NCI-H2107 (cell line): ENCODE data around the gene TWIST1.

Experiments used
- DNase-seq: peaks from one replicate; lab custom pipeline; 2025; lab: John Stamatoyannopoulos, UW

TWIST1 gene

DNA sequence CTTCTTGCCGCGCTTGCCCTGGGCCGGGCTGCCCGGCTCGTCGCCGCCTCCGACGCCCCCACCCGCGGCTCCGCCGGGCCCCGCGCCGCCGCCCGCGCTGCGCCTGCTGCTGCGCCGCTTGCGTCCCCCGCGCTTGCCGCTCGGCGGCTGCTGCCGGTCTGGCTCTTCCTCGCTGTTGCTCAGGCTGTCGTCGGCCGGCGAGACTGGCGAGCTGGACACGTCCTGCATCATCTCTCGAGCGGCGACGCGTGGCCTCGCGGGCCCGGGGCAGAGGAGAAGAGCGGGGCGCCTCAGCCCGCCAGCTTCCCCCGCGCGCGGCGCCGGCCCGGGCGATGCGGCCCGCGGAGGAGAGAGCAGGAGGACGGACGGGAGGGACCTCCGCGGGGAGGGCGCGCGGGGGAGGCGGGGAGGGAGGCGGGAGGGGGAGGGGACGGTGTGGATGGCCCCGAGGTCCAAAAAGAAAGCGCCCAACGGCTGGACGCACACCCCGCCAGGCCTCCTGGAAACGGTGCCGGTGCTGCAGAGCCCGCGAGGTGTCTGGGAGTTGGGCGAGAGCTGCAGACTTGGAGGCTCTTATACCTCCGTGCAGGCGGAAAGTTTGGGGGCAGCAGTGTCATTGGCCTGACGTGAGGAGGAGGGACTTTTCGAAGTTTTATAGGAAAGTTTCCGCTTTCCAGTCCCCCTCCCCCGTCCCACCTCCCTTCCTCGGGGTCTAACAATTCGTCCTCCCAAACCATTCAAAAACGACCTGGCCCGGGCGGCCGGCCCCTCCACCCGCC lies at the start of gene TWIST1:
Gene TWIST1, minus strand, starts transcription at position 546 of the 779 bp plus-strand sequence. Its CDS starts 315 bp downstream, at position 231.
- DNase-seq: no peak

- DNase-seq: no peak
Measured at GRCh38 chr7:19161671-19162070, 44.2 kb upstream of the TWIST1 start.

GRCh38 chr7:19146699-19147098 lies 29.3 kb upstream of the TWIST1 start:
- DNase-seq: no peak

GRCh38 chr7:19145434-19146115 lies 28.1 kb upstream of the TWIST1 start:
- no peak for DNase-seq

DNA sequence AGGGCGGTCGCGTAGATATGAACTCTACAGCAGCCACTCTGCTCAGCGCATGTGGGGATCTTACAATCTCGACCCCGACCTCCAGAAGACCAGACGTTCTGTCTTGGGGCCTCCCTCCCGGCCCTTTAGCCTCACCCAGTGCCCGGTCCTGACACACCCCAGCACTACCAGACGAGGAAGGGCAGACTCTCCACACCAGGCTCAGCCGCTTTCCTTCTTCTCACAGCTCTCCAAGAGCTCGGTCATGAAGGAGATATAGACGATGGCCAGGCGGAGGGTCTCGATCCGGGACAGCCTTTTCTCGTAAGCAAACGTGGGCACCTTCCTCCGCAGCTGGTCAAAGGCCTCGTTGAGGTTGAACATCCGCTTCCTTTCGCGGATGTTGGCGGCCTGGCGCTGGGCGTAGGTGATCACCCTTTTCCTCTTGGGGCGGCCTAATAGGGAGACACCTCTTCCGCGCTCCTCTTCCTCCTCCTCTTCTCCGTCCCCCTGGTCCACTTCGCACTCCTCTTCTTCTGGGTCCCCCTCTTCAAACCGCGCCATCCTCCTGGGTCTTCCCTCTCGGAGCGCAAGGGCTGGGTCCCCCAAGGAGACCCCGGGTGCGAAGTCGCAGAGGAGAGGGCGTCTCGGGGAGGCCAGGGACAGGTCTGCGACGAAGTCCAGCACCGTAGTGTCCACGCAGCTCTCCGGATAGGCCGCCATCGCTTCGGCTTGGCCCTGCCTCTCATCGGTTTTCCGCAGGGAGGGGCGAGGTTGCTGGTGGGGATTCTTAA lies 27.4 kb upstream of the TWIST1 start, which contains the start of gene FERD3L:
Gene FERD3L, minus strand, starts transcription at position 761 of the 773 bp plus-strand sequence. Its CDS starts 59 bp downstream, at position 702.
- no peak for DNase-seq

- no peak for DNase-seq
Measured at GRCh38 chr7:19143881-19144574, 26.6 kb upstream of the TWIST1 start.

DNA sequence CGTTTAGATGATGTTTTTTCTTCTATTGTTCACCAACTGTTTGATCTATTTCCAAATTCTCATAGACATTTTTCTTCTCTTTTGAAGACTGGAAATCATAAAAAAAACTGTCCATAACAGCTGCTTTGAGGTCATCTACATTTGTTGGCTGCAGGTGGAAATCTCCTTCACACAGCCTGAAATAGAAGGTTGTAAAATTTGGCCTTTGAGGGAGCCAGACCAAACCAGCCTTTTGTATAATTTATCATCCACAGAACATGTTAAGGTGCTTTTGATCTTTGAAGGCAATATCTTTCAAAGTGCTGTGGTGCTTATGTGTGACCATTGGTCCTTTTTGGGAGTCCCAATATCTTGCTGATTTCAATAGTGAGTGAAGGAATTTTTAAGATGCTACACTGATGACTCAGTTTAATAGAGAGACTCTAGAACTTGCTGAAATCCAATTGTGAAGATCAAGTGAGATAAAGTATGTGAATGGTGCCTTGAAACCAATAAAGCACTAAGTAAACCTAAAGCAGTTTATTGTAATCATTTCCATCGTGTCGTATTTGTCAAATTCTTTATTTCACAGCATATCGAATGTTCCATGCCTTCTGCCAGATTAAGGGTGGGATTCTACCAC lies 22.4 kb upstream of the TWIST1 start:
- DNase-seq: no peak

DNA sequence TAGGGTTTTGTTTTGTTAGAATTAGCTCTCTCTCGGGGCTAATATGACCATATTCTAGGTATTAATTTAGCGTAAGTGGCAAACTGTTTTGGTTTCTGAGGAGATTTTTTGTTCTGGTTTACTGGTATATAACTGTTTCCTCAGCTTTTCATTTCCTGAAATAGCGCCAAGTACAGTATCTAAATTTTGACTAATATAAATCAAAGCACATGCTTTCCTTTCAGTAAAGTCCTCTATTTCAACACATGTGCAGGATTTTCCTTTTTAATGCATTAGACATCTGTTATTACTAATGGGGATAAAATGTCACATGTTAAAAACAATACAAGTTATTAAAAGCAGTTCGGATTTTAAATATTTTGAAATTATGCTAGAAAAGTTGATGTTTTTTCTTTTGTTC lies 16.4 kb upstream of the TWIST1 start:
- no peak for DNase-seq

DNA sequence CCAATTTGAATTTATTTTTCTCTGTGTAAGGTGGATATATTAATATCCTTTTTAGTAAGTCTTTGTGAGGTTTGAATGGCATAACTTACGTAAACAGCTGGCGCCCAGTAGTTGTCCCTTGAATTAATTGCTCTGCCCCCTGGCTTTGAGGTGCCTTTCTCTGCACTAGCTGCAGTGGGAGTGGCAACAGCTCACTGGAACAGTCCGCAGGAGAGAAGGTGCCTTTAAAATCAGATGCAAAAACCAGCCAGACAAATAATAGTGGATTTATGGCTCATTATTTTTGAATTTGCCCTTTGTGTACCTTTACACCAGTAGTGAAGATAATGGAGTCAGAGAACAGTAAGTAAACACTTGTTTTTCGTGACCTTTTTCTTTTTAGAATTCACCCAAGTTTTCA lies 16.0 kb upstream of the TWIST1 start:
- DNase-seq: no peak

DNA sequence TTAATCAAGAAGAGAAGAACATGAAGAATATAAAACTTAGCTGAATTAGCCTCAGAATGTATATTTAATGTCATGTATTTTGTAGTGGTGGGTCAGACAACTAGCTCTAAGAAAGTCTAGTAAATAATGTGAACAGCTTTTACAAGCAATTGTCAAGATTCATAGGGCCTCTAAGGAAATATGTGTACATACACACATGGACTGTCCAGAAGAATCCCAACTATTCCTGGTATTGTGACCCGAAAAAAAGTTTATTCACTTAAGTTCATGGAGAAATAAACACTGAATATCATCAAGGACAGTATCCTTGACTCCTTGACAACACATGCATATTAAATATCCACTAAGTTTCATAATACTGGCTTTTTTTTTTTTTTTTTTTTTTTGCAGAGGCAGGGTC lies 11.4 kb upstream of the TWIST1 start:
- no peak for DNase-seq

- no peak for DNase-seq
Measured at GRCh38 chr7:19121977-19122588, 4.6 kb upstream of the TWIST1 start.

DNA sequence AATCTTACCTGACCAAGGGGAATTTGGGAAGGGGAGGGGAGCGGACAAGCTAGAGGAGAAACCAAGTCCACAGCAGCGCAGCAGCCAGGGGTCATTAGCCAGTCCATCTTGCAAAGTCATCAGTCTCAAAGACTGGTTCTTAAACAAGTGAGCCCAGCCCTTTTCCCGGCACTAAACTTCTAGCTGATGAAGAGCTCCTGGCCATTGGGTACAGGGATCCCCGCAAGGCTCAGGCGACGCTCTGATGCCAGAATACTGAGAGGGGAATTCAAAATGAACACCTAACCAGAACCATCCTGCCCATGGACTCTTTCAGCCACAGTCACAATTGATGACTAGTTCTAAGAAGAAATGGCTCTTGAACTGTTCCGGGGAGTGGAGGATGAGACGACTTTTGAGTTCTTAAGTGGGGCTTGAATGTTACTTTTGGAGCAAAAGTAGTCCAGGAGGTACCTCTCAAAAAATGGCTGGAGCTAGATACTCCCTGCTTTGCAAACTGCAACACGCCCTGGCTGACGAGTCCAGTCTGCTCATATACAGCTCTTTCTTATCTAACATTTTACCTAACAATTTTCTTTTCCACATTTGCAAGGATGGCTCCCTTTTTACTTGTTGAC lies 2.5 kb upstream of the TWIST1 start:
- no peak for DNase-seq

DNA sequence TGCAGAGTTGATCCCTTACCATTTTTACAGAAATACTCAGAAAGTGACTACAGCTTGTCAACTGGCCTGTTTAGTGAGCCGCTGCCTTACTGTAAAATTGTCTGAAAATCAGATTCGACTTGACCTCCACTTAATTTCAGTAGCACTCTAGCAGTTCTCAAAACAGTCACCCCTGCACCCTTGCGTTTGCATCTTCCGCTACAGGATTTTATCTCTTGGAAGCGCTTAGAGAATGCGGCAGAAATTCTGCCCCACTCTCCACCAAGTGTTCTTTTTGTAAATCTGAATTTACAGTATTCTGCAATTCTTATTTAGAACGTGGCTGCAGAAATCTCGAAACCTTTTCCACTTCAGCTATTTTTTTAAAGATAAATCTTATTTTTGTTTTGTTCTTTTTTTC lies 1.9 kb upstream of the TWIST1 start:
- DNase-seq: no peak

DNA sequence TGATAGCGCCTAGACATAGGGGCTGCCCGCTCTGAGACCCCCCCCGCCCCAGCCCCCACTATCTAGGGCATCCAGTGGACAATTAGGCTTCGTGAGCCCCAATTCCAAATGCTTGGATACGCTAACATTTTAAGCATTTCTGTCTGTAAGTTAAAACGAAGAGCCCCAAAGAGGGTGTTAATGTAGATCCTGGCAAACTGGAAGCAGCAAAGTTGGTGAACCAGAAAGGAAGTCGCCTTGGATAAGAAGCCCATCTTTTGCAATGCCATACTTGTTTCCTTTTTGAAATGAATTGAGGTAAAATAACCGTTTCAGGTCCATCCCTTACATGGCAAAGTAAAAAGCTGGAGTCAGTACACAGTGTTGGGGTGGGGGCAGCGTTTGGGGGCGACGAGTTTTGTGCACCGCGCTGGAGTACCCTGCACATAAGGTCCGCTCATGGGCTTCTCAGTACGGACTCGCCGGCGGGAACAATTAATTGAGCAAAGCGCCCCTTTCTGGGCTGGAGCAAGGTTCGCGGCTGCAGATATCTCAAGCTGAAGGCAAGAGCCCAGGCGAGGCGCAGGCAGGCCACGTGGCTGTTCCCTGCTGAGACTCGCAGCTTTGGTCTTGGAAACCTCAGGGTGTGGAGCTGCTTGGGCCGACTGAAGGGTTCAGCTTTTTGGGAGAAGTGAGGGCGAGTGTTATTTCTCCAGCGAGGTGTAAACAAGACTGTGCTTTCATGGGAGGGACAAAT lies 1.4 kb upstream of the TWIST1 start:
- no peak for DNase-seq

DNA sequence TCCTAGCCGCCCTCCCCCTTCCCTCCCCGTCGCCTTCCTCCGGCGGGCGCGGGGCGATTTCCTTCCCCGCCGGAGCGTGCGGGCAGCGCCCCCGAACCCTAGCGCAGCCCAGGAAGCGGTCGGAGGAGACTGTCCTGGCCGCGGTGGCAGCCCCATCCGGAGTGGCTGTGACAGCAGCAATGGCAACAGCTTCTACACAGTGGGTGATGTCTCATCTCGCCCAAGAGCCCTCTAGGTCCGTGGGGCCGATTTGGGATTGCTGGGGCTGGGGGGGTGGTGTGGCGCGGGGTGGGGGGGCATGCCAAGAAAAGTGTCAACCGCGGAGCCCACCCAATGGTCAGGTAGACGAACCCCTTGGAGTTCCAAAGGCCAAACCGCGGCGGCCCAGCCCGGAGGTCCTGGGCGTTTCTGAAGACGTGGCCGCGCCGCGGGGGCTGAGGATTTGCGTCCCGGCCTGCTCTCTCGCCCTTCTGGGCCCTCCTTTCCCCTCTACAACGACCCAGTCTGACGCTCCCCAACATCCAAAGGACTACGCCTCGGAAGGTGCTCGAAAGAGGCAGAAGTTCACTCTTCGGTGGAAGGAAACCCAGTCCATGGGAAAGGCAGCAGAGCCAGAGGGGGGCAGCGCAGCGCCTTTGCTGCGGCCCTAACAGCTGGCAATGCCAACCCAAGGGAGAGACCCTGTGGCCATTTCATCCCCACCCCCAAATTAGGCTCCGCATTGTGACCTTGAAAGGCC lies 603 bp upstream of the TWIST1 start:
- no peak for DNase-seq

DNA sequence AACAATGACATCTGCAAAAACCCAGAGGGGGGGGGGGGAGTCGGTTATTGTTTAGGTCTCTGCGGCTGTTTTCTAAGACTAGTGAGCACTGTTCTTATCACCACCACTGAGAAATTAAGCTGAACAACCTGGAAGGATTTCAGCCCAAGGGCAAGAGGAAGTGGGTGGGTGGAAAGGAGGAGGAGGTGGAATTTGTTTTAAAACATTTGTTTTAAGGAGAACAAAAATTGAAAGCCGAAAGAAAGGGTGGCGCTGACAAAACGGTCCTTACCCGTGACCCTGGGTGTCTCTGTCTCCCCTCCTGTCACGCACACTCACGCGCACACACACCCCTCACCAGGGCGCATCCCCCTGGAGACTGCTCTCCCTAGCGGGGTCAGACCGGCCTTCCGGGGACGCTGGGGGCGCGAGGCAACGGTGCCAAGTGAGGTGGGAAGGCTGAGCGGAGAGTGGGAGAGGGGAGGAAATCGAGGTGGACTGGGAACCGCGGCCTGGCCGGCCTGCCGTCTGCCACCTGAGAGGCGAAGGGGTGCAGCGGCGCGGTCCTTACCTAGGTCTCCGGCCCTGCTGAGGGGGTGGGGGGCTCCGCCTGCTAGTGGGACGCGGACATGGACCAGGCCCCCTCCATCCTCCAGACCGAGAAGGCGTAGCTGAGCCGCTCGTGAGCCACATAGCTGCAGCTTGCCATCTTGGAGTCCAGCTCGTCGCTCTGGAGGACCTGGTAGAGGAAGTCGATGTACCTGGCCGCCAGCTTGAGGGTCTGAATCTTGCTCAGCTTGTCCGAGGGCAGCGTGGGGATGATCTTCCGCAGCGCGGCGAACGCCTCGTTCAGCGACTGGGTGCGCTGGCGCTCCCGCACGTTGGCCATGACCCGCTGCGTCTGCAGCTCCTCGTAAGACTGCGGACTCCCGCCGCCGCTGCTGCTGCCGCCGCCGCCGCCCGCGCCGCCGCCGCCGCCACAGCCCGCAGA lies 1.0 kb downstream of the TWIST1 start:
- DNase-seq: no peak

DNA sequence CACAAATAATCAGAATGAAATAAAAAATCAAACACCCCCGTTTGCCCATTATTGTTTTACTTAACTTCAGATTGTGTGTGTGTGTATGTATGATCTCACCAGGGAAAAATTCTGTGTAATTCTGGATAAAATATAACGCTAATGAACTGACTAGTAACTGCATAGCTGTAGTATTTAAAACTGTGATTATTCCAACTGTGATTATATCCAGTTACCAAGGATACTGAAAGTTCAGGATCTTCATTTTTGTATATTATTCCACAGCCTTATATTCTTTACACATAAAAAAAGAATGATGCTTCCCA lies 2.9 kb downstream of the TWIST1 start:
- no peak for DNase-seq

- DNase-seq: no peak
Measured at GRCh38 chr7:19113855-19114550, 3.4 kb downstream of the TWIST1 start.
